COR-L47 (cell line): ENCODE data around the gene RET.

Source experiments
- DNase-seq: peaks from one replicate; lab custom pipeline; 2025; lab: John Stamatoyannopoulos, UW

RET gene

GRCh38 chr10:43120929-43121314 is 44.1 kb downstream of the RET start:
- no peak for DNase-seq

- DNase-seq, result no peak
Measured at GRCh38 chr10:43121444-43121843, 44.6 kb downstream of the RET start.

GRCh38 chr10:43122096-43122495 is 45.2 kb downstream of the RET start:
- DNase-seq, result no peak

GRCh38 chr10:43122826-43123225 is 46.0 kb downstream of the RET start:
- no peak for DNase-seq

- DNase-seq, result no peak
Measured at GRCh38 chr10:43123361-43124093, 46.7 kb downstream of the RET start.

- DNase-seq, result no peak
Measured at GRCh38 chr10:43124094-43124521, 47.2 kb downstream of the RET start.

GRCh38 chr10:43124574-43125273 is 47.9 kb downstream of the RET start:
- no peak for DNase-seq

GRCh38 chr10:43125274-43125845 is 48.5 kb downstream of the RET start:
- DNase-seq, result no peak

- DNase-seq, result no peak
Measured at GRCh38 chr10:43125881-43126731, 49.2 kb downstream of the RET start.

- no peak for DNase-seq
Measured at GRCh38 chr10:43126759-43127424, 50.0 kb downstream of the RET start.

GRCh38 chr10:43127442-43127841 is 50.6 kb downstream of the RET start:
- DNase-seq, result no peak

GRCh38 chr10:43128331-43128730 is 51.5 kb downstream of the RET start:
- no peak for DNase-seq

- DNase-seq, result no peak
Measured at GRCh38 chr10:43128958-43129706, 52.3 kb downstream of the RET start.

GRCh38 chr10:43130770-43131171 is 53.9 kb downstream of the RET start:
- no peak for DNase-seq

GRCh38 chr10:43131256-43131655 is 54.4 kb downstream of the RET start:
- no peak for DNase-seq

GRCh38 chr10:43131906-43132305 is 55.0 kb downstream of the RET start:
- DNase-seq, result no peak

GRCh38 chr10:43132867-43133787 is 56.3 kb downstream of the RET start:
- DNase-seq, result no peak

GRCh38 chr10:43134126-43134905 is 57.4 kb downstream of the RET start:
- DNase-seq, result no peak

GRCh38 chr10:43135064-43135463 is 58.2 kb downstream of the RET start:
- DNase-seq, result no peak
